DOHH2 (cell line): Measurements from ENCODE around the gene WDR48.

Experiments used
- EZH2phosphoT487 ChIP-seq: fragments of 200-600 bp; sonication (generic); IDR thresholded peaks from 2 replicates; pipeline ENCODE4 v1.6.1; 2017; ENCODE audit warnings: borderline replicate concordance, mild to moderate bottlenecking, antibody characterized with exemption, low read length, moderate library complexity, mixed read lengths
- TF ChIP-seq, protein P1 (sequence below): fragments of 200-600 bp; sonication (generic); IDR thresholded peaks from one replicate; pipeline ENCODE4 v1.5.1; 2014; ENCODE audit warnings: antibody characterized with exemption, mild to moderate bottlenecking, low read depth, low read length; ENCODE audit not compliant: poor library complexity, severe bottlenecking

DNA sequence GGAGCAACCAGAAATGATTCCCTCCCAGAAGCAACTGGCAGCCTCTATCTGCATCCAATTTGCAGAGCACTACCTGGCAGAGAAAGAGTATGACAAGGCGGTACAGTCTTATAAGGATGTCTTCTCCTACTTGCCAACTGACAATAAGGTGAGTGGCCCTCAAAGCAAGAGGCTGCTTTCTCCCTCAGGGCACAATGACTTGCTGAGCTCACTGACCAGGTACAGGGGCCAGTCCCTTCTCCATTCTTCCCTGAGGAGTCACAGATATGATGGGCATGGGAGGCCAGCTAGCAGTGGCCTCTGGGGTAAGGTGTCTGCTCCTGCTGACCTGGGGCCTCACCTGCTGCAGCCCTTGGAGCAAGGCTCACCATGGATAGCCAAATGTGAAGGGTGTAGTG lies 81.3 kb downstream of the WDR48 start:
- TF ChIP-seq, protein P1, sequence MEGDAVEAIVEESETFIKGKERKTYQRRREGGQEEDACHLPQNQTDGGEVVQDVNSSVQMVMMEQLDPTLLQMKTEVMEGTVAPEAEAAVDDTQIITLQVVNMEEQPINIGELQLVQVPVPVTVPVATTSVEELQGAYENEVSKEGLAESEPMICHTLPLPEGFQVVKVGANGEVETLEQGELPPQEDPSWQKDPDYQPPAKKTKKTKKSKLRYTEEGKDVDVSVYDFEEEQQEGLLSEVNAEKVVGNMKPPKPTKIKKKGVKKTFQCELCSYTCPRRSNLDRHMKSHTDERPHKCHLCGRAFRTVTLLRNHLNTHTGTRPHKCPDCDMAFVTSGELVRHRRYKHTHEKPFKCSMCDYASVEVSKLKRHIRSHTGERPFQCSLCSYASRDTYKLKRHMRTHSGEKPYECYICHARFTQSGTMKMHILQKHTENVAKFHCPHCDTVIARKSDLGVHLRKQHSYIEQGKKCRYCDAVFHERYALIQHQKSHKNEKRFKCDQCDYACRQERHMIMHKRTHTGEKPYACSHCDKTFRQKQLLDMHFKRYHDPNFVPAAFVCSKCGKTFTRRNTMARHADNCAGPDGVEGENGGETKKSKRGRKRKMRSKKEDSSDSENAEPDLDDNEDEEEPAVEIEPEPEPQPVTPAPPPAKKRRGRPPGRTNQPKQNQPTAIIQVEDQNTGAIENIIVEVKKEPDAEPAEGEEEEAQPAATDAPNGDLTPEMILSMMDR, result no peak
- TF ChIP-seq EZH2phosphoT487, result no peak
